Urinary bladder (tissue), 4 donors: ENCODE measurements around the gene ARSD. TPM values are rescaled to one million over a fixed set of nuclear protein-coding genes. Genes with fewer than 3 reads are reported as not detected.
A peak's percentile ranks its signal among the peaks of the same experiment; 100 is the strongest.
"Not testable (repeated sequence)": the region's sequence is repeated elsewhere in the genome, so short reads cannot be mapped to it uniquely, and the experiment has no call there.

ENCODE experiments used
- DNase-seq: peaks from one replicate; pipeline ENCODE4 v3.0.0-alpha.2; 2015; ENCODE audit errors: extremely low spot score
- H3K27ac ChIP-seq: one replicate; pipeline ENCODE4 v1.5.1; 2013; ENCODE audit warnings: low read depth, mild to moderate bottlenecking, moderate library complexity
- H3K36me3 ChIP-seq: one replicate; pipeline ENCODE4 v1.6.1; 2013; ENCODE audit warnings: mild to moderate bottlenecking, moderate library complexity; ENCODE audit not compliant: insufficient read depth
- H3K4me1 ChIP-seq: one replicate; pipeline ENCODE4 v1.6.1; 2013; ENCODE audit warnings: mild to moderate bottlenecking, moderate library complexity; ENCODE audit not compliant: insufficient read depth
- H3K4me3 ChIP-seq: one replicate; pipeline ENCODE4 v1.5.1; 2013; ENCODE audit warnings: low read depth, low read length
- WGBS: extraction: QIAGEN DNeasy Blood & Tissue Kit; methylation state at CpG from one replicate; pipeline ENCODE4 v1.1.7; 2013; 5-methylcytosine and 5-hydroxymethylcytosine counted together
- polyA plus RNA-seq: library from polyadenylated mRNA; stranded (reverse); fragments of 200-250 nt; gene quantifications from one replicate; pipeline ENCODE4 v1.2.3, GENCODE V29; 2013
- total RNA-seq: library from RNA; depleted of rRNA; stranded (reverse); fragments of >200 nt; gene quantifications from one replicate; pipeline ENCODE4 v1.2.3, GENCODE V29; 2014
- donor health status: healthy with polysubstance abuse.
- donor health status: healthy.

Gene ARSD
- total RNA-seq (35.4 TPM), polyA plus RNA-seq (12.4 TPM)

GRCh38 chrX:2928583-2929434 is at the start of gene ARSD:
Gene ARSD (minus strand): TSS chrX:2929339. CDS start chrX:2929275, 64 bp downstream.
- peak; percentile 67 for DNase-seq
- Histone ChIP-seq H3K27ac (peak within 1 kb of the TSS; percentile 92), H3K4me3 (peak within 1 kb of the TSS; percentile 53), H3K4me1 (no peaks in the 10 kb centered on the region), H3K36me3 (no peaks in the 10 kb centered on the region)
- WGBS, result under 1% methylated on average over 76 of the region's 84 CpGs

GRCh38 chrX:2978639-2979038 is 49.5 kb upstream of the ARSD start:
- H3K4me3 ChIP-seq, H3K4me1 ChIP-seq, H3K36me3 ChIP-seq, DNase-seq, H3K27ac ChIP-seq: not testable (repeated sequence)
- WGBS, result 95% methylated on average over 4 of the region's 4 CpGs

- Histone ChIP-seq H3K27ac (no peak overlapping the region), H3K4me1 (no peaks in the 10 kb centered on the region), H3K4me3 (no peak overlapping the region), H3K36me3 (no peaks in the 10 kb centered on the region)
- no peak for DNase-seq
- 71% methylated on average over 1 of the region's 1 CpG for WGBS
Observed at GRCh38 chrX:2974961-2975360, 45.8 kb upstream of the ARSD start.

- H3K4me3 ChIP-seq, result no peak overlapping the region
- H3K4me1 ChIP-seq, result no peaks in the 10 kb centered on the region
- H3K27ac ChIP-seq, result no peak overlapping the region
- DNase-seq, result no peak
- no peaks in the 10 kb centered on the region for H3K36me3 ChIP-seq
- WGBS, result 73% methylated on average over 6 of the region's 6 CpGs
Observed at GRCh38 chrX:2972391-2972790, 43.3 kb upstream of the ARSD start.

GRCh38 chrX:2969021-2969420 is 39.9 kb upstream of the ARSD start:
- 72% methylated on average over 6 of the region's 6 CpGs for WGBS

GRCh38 chrX:2967998-2968909 is 39.1 kb upstream of the ARSD start:
- WGBS, result 58% methylated on average over 27 of the region's 27 CpGs
- no peak overlapping the region for H3K27ac ChIP-seq
- no peak overlapping the region for H3K4me3 ChIP-seq
- DNase-seq, result no peak
- H3K36me3 ChIP-seq, result no peaks in the 10 kb centered on the region
- no peaks in the 10 kb centered on the region for H3K4me1 ChIP-seq

More at GRCh38 chrX:2969021-2969420, 39.9 kb upstream of the ARSD start:
- no peaks in the 10 kb centered on the region for H3K36me3 ChIP-seq
- DNase-seq, result no peak
- no peak overlapping the region for H3K27ac ChIP-seq
- H3K4me3 ChIP-seq, result no peak overlapping the region
- no peaks in the 10 kb centered on the region for H3K4me1 ChIP-seq

GRCh38 chrX:2967584-2967983 is 38.4 kb upstream of the ARSD start:
- H3K4me3 ChIP-seq, result no peak overlapping the region
- WGBS, result 71% methylated on average over 14 of the region's 14 CpGs
- H3K4me1 ChIP-seq, result no peaks in the 10 kb centered on the region
- no peak for DNase-seq
- no peak overlapping the region for H3K27ac ChIP-seq
- H3K36me3 ChIP-seq, result no peaks in the 10 kb centered on the region

- Histone ChIP-seq H3K27ac (no peak overlapping the region), H3K36me3 (no peaks in the 10 kb centered on the region), H3K4me1 (no peaks in the 10 kb centered on the region), H3K4me3 (no peak overlapping the region)
- 51% methylated on average over 3 of the region's 3 CpGs for WGBS
- DNase-seq, result no peak
Observed at GRCh38 chrX:2967012-2967411, 37.9 kb upstream of the ARSD start.

- Histone ChIP-seq H3K4me3 (no peak overlapping the region), H3K4me1 (no peaks in the 10 kb centered on the region), H3K27ac (no peak overlapping the region), H3K36me3 (no peaks in the 10 kb centered on the region)
- WGBS, result 87% methylated on average over 6 of the region's 6 CpGs
- no peak for DNase-seq
Observed at GRCh38 chrX:2965965-2966364, 36.8 kb upstream of the ARSD start.

GRCh38 chrX:2963992-2964794 is 35.1 kb upstream of the ARSD start:
- DNase-seq, H3K4me3 ChIP-seq, H3K36me3 ChIP-seq, H3K27ac ChIP-seq, H3K4me1 ChIP-seq: not testable (repeated sequence)
- 41% methylated on average over 13 of the region's 16 CpGs for WGBS

- H3K4me3 ChIP-seq, H3K4me1 ChIP-seq, DNase-seq, H3K36me3 ChIP-seq, H3K27ac ChIP-seq: not testable (repeated sequence)
- 75% methylated on average over 7 of the region's 7 CpGs for WGBS
Observed at GRCh38 chrX:2963449-2963848, 34.3 kb upstream of the ARSD start.

- WGBS, result 89% methylated on average over 11 of the region's 11 CpGs
- no peaks in the 10 kb centered on the region for H3K4me1 ChIP-seq
- DNase-seq, result no peak
Observed at GRCh38 chrX:2962381-2962780, 33.2 kb upstream of the ARSD start.

GRCh38 chrX:2960861-2961515 is 31.8 kb upstream of the ARSD start:
- Histone ChIP-seq H3K4me1 (no peaks in the 10 kb centered on the region), H3K36me3 (no peaks in the 10 kb centered on the region), H3K4me3 (no peak overlapping the region), H3K27ac (no peak overlapping the region)
- no peak for DNase-seq
- WGBS, result 89% methylated on average over 14 of the region's 14 CpGs

More at GRCh38 chrX:2962381-2962780, 33.2 kb upstream of the ARSD start:
- Histone ChIP-seq H3K27ac (no peak overlapping the region), H3K36me3 (no peaks in the 10 kb centered on the region), H3K4me3 (no peak overlapping the region)
